ENCODE data around the gene WNK2. TPM values are rescaled to one million over a fixed set of nuclear protein-coding genes. Genes with fewer than 3 reads are reported as not detected.

WNK2 gene
- total RNA-seq, 4 donors from 2014 or later, result 18.6 to 89.9 (median 40.8) TPM

- intact Hi-C loops (cut with DNase I), result no loop called here
Measured at GRCh38 chr9:93244510-93245436, 60.8 kb downstream of the WNK2 start.

DNA sequence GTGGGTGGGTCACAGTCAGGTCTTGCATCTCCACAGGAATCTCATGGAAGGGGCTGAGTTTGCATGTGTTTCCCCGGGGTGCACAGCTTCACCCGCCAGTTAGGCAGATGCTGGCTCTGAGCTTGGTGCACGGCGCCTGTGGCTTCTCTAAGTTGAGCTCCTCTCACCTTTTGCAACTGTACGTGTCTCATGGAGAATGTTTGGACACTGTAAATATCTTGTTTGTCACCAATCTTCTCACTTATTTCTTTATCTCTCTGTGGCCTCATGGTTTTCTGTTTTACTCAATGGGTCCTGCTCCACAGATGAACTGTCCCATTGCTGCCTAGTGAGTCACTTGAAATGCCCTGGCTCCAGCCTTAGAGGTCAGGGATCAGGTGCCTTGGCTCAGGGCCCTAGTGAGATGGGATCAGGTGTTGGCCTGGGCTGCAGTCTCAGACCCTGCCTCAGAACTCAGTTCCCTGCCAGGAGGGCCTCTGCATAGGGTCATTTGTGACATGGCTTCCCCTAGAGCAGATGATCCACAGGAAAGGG lies 61.6 kb downstream of the WNK2 start:
- H3K4me1 ChIP-seq, result peaks cover 15 to 47% (median 23%) of the 10 kb centered on the region in 4 donors
- WGBS, result 82% methylated on average over 5 of the region's 5 CpGs
- DNase-seq (ENCODE audit: extremely low spot score), result no peak
- no peak for TF ChIP-seq POLR2AphosphoS5 (IDR thresholded peaks at IDR 0.05)
- H3K4me3 ChIP-seq, result no peak overlapping the region
- no peaks in the 10 kb centered on the region for H3K9me3 ChIP-seq
- intact Hi-C loops (cut with DNase I), result no loop called here
- no peaks in the 10 kb centered on the region for H3K27me3 ChIP-seq
- no peak overlapping the region for H3K27ac ChIP-seq (replicated peaks in 1 of 4)
- peaks cover 0 to 18% (median 8%) of the 10 kb centered on the region in 4 donors for H3K36me3 ChIP-seq

More at GRCh38 chr9:93244510-93245436, 60.8 kb downstream of the WNK2 start:
- Histone ChIP-seq H3K4me1 (peaks cover 15 to 49% (median 23%) of the 10 kb centered on the region in 4 donors), H3K27me3 (no peaks in the 10 kb centered on the region), H3K27ac (replicated peaks in 1 of 4) (no peak overlapping the region), H3K4me3 (no peak overlapping the region), H3K36me3 (peaks cover 0 to 24% (median 11%) of the 10 kb centered on the region in 4 donors), H3K9me3 (no peaks in the 10 kb centered on the region)
- DNase-seq (ENCODE audit: extremely low spot score), result no peak
- WGBS, result 80% methylated on average over 18 of the region's 24 CpGs
- TF ChIP-seq POLR2AphosphoS5 (IDR thresholded peaks at IDR 0.05) (no peak), EP300 (IDR thresholded peaks at IDR 0.05) (no peak), POLR2A (IDR thresholded peaks at IDR 0.05; ENCODE audit: low read depth) (no peak)
- TF ChIP-seq, protein P1, sequence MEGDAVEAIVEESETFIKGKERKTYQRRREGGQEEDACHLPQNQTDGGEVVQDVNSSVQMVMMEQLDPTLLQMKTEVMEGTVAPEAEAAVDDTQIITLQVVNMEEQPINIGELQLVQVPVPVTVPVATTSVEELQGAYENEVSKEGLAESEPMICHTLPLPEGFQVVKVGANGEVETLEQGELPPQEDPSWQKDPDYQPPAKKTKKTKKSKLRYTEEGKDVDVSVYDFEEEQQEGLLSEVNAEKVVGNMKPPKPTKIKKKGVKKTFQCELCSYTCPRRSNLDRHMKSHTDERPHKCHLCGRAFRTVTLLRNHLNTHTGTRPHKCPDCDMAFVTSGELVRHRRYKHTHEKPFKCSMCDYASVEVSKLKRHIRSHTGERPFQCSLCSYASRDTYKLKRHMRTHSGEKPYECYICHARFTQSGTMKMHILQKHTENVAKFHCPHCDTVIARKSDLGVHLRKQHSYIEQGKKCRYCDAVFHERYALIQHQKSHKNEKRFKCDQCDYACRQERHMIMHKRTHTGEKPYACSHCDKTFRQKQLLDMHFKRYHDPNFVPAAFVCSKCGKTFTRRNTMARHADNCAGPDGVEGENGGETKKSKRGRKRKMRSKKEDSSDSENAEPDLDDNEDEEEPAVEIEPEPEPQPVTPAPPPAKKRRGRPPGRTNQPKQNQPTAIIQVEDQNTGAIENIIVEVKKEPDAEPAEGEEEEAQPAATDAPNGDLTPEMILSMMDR (IDR thresholded peaks at IDR 0.05), result no peak

- DNase-seq (ENCODE audit: extremely low spot score), result no peak
- no peaks in the 10 kb centered on the region for H3K27me3 ChIP-seq
- peaks cover 15 to 41% (median 21%) of the 10 kb centered on the region in 4 donors for H3K4me1 ChIP-seq
- H3K4me3 ChIP-seq, result no peak overlapping the region
- H3K27ac ChIP-seq (replicated peaks in 1 of 4), result no peak overlapping the region
- TF ChIP-seq POLR2A (IDR thresholded peaks at IDR 0.05; ENCODE audit: low read depth) (no peak), EP300 (IDR thresholded peaks at IDR 0.05) (no peak), POLR2AphosphoS5 (IDR thresholded peaks at IDR 0.05) (no peak)
- TF ChIP-seq, protein P1 (IDR thresholded peaks at IDR 0.05), result no peak
- H3K36me3 ChIP-seq, result peaks cover 0 to 18% (median 8%) of the 10 kb centered on the region in 4 donors
- intact Hi-C loops (cut with DNase I), result no loop called here
- 88% methylated on average over 14 of the region's 14 CpGs for WGBS
- no peaks in the 10 kb centered on the region for H3K9me3 ChIP-seq
Measured at GRCh38 chr9:93246111-93246510, 62.2 kb downstream of the WNK2 start.

DNA sequence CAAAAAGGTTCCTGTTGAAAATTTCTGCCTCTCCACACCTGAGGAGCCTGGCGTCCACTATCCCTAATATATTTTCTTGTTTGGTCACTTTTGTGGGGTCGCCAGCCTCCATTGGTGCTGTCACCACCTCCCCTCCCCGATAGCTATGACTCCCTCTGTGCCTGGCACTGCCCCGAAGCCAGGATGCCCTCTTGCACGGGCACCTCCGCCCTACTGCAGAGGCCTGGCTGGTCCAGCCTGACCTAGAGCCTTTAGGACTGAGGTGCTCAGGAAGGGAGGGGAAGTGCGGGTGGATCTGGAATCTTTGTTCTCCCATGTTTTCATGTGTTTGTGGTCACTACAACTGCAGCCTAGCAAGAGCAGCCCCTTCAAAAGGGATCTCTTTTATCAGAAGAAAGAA lies 62.6 kb downstream of the WNK2 start:
- Histone ChIP-seq H3K27ac (replicated peaks in 1 of 4) (no peak overlapping the region), H3K36me3 (peaks cover 0 to 18% (median 8%) of the 10 kb centered on the region in 4 donors), H3K9me3 (no peaks in the 10 kb centered on the region), H3K27me3 (no peaks in the 10 kb centered on the region), H3K4me3 (no peak overlapping the region), H3K4me1 (peaks cover 15 to 38% (median 19%) of the 10 kb centered on the region in 4 donors)
- no peak for DNase-seq (ENCODE audit: extremely low spot score)
- intact Hi-C loops (cut with DNase I), result no loop called here
- no peak for TF ChIP-seq EP300 (IDR thresholded peaks at IDR 0.05)
- no peak for TF ChIP-seq POLR2A (IDR thresholded peaks at IDR 0.05; ENCODE audit: low read depth)
- no peak for TF ChIP-seq POLR2AphosphoS5 (IDR thresholded peaks at IDR 0.05)
- TF ChIP-seq, protein P1 (IDR thresholded peaks at IDR 0.05), result no peak
- WGBS, result 83% methylated on average over 7 of the region's 7 CpGs

Data from esophagus muscularis mucosa (tissue), 4 donors.